C4-2B (cell line): ENCODE data around the gene LAP3.

ENCODE experiments used
- ZFX ChIP-seq: fragments of 450-650 bp; IDR thresholded peaks from 2 replicates; pipeline ENCODE4 v1.6.1; 2017
- TF ChIP-seq, protein P1 (sequence below): fragments of 450-650 bp; conservative IDR thresholded peaks from 2 replicates; pipeline ENCODE4 v1.5.1; 2017; ENCODE audit warnings: mild to moderate bottlenecking

DNA sequence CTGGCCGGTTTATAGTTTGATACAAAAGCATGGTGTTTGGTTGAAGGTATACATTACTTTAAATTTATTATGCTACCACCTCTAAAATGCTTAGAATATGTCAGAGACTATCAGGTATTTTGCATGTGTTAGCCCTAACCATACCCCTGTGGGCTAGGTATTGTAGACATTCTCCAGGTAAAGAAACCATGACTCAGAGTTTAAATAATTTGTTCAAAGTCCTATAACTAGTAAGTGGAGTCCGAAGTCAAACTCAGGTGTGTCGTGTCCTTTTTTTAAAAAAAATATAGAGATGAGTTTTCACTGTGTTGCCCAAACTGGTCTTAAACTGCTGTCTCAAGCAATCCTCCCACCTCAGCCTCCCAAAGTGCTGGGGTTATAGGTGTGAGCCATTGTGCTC, 12.4 kb downstream of the LAP3 start:
- TF ChIP-seq, protein P1, sequence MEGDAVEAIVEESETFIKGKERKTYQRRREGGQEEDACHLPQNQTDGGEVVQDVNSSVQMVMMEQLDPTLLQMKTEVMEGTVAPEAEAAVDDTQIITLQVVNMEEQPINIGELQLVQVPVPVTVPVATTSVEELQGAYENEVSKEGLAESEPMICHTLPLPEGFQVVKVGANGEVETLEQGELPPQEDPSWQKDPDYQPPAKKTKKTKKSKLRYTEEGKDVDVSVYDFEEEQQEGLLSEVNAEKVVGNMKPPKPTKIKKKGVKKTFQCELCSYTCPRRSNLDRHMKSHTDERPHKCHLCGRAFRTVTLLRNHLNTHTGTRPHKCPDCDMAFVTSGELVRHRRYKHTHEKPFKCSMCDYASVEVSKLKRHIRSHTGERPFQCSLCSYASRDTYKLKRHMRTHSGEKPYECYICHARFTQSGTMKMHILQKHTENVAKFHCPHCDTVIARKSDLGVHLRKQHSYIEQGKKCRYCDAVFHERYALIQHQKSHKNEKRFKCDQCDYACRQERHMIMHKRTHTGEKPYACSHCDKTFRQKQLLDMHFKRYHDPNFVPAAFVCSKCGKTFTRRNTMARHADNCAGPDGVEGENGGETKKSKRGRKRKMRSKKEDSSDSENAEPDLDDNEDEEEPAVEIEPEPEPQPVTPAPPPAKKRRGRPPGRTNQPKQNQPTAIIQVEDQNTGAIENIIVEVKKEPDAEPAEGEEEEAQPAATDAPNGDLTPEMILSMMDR = no peak
- TF ChIP-seq ZFX = no peak
